HUES6 (cell line): Measurements from ENCODE around the gene RAP1GAP.

Source experiments
- H3K27ac ChIP-seq: 2 replicates; pipeline ENCODE4 v1.7.0; 2013; ENCODE audit warnings: low read depth, mild to moderate bottlenecking, low read length, inconsistent platforms
- H3K27me3 ChIP-seq: 2 replicates; pipeline ENCODE4 v1.6.1; 2013; ENCODE audit warnings: low read length; ENCODE audit not compliant: control insufficient read depth, insufficient read depth
- H3K36me3 ChIP-seq: 2 replicates; pipeline ENCODE4 v1.6.1; 2013; ENCODE audit warnings: low read length; ENCODE audit not compliant: control insufficient read depth, insufficient read depth
- H3K4me1 ChIP-seq: 2 replicates; pipeline ENCODE4 v1.6.1; 2013; ENCODE audit warnings: low read length; ENCODE audit not compliant: control insufficient read depth, insufficient read depth
- H3K4me3 ChIP-seq: 2 replicates; pipeline ENCODE4 v1.5.1; 2013; ENCODE audit warnings: low read depth, low read length
- H3K9ac ChIP-seq: one replicate; pipeline ENCODE4 v1.6.1; 2013; ENCODE audit warnings: mild to moderate bottlenecking, low read length
- H3K9me3 ChIP-seq: 2 replicates; pipeline ENCODE4 v1.6.1; 2013; ENCODE audit warnings: low read depth, low read length; ENCODE audit not compliant: control insufficient read depth, insufficient read depth

RAP1GAP gene

GRCh38 chr1:21601278-21602048, 67.7 kb downstream of the RAP1GAP start:
- no peaks in the 10 kb centered on the region for H3K9me3 ChIP-seq
- H3K9ac ChIP-seq: no peak overlapping the region
- no peak overlapping the region for H3K27ac ChIP-seq
- H3K4me1 ChIP-seq: no peaks in the 10 kb centered on the region; the same call in 1 of the 2 replicates
- no peaks in the 10 kb centered on the region for H3K27me3 ChIP-seq
- no peak overlapping the region for H3K4me3 ChIP-seq
- H3K36me3 ChIP-seq: no peaks in the 10 kb centered on the region

GRCh38 chr1:21599402-21599801, 69.8 kb downstream of the RAP1GAP start:
- Histone ChIP-seq H3K27me3 (no peaks in the 10 kb centered on the region), H3K4me3 (no peak overlapping the region), H3K27ac (no peak overlapping the region), H3K9ac (no peak overlapping the region), H3K9me3 (no peaks in the 10 kb centered on the region), H3K4me1 (no peaks in the 10 kb centered on the region), H3K36me3 (no peaks in the 10 kb centered on the region)

- H3K27me3 ChIP-seq: no peaks in the 10 kb centered on the region
- H3K9me3 ChIP-seq: no peaks in the 10 kb centered on the region
- H3K9ac ChIP-seq: no peak overlapping the region
- no peaks in the 10 kb centered on the region for H3K4me1 ChIP-seq
- H3K4me3 ChIP-seq: no peak overlapping the region
- no peaks in the 10 kb centered on the region for H3K36me3 ChIP-seq
- no peak overlapping the region for H3K27ac ChIP-seq
These were observed 70.3 kb downstream of the RAP1GAP start for GRCh38 chr1:21598904-21599303.

- no peaks in the 10 kb centered on the region for H3K4me1 ChIP-seq
- no peak overlapping the region for H3K4me3 ChIP-seq
- no peaks in the 10 kb centered on the region for H3K36me3 ChIP-seq
- no peaks in the 10 kb centered on the region for H3K9me3 ChIP-seq
- no peaks in the 10 kb centered on the region for H3K27me3 ChIP-seq
- no peak overlapping the region for H3K27ac ChIP-seq
- H3K9ac ChIP-seq: no peak overlapping the region
These were observed 70.7 kb downstream of the RAP1GAP start for GRCh38 chr1:21598417-21598816.

- no peaks in the 10 kb centered on the region for H3K27me3 ChIP-seq
- no peaks in the 10 kb centered on the region for H3K36me3 ChIP-seq
- no peak overlapping the region for H3K9ac ChIP-seq
- no peak overlapping the region for H3K27ac ChIP-seq
- H3K4me3 ChIP-seq: no peak overlapping the region
- H3K4me1 ChIP-seq: no peaks in the 10 kb centered on the region
- H3K9me3 ChIP-seq: no peaks in the 10 kb centered on the region
These were observed 71.4 kb downstream of the RAP1GAP start for GRCh38 chr1:21597753-21598152.

- H3K36me3 ChIP-seq: no peaks in the 10 kb centered on the region
- H3K27me3 ChIP-seq: no peaks in the 10 kb centered on the region
- peaks cover 3% of the 10 kb centered on the region; the same call in 1 of the 2 replicates for H3K4me1 ChIP-seq
- no peak overlapping the region for H3K27ac ChIP-seq
- H3K4me3 ChIP-seq: no peak overlapping the region
- no peaks in the 10 kb centered on the region for H3K9me3 ChIP-seq
- H3K9ac ChIP-seq: no peak overlapping the region
These were observed 72.5 kb downstream of the RAP1GAP start for GRCh38 chr1:21596628-21597027.

- Histone ChIP-seq H3K36me3 (no peaks in the 10 kb centered on the region), H3K27ac (no peak overlapping the region), H3K4me3 (no peak overlapping the region), H3K9ac (no peak overlapping the region), H3K9me3 (no peaks in the 10 kb centered on the region), H3K4me1 (peaks cover 7% of the 10 kb centered on the region), H3K27me3 (no peaks in the 10 kb centered on the region)
These were observed 73.0 kb downstream of the RAP1GAP start for GRCh38 chr1:21596174-21596573.

- Histone ChIP-seq H3K36me3 (no peaks in the 10 kb centered on the region), H3K9ac (no peak overlapping the region), H3K27me3 (no peaks in the 10 kb centered on the region), H3K4me3 (no peak overlapping the region), H3K27ac (no peak overlapping the region), H3K4me1 (peaks cover 17% of the 10 kb centered on the region), H3K9me3 (no peaks in the 10 kb centered on the region)
These were observed 73.9 kb downstream of the RAP1GAP start for GRCh38 chr1:21594935-21595897.

- H3K4me1 ChIP-seq: peaks cover 17% of the 10 kb centered on the region
- H3K27me3 ChIP-seq: no peaks in the 10 kb centered on the region
- H3K9me3 ChIP-seq: no peaks in the 10 kb centered on the region
- no peak overlapping the region for H3K9ac ChIP-seq
- no peak overlapping the region for H3K4me3 ChIP-seq
- no peak overlapping the region for H3K27ac ChIP-seq
- H3K36me3 ChIP-seq: no peaks in the 10 kb centered on the region
These were observed 74.7 kb downstream of the RAP1GAP start for GRCh38 chr1:21594501-21594900.

GRCh38 chr1:21593231-21593630, 75.9 kb downstream of the RAP1GAP start:
- no peak overlapping the region for H3K4me3 ChIP-seq
- no peaks in the 10 kb centered on the region for H3K27me3 ChIP-seq
- peaks cover 17% of the 10 kb centered on the region for H3K4me1 ChIP-seq
- H3K27ac ChIP-seq: no peak overlapping the region
- H3K9ac ChIP-seq: no peak overlapping the region
- H3K9me3 ChIP-seq: no peaks in the 10 kb centered on the region
- H3K36me3 ChIP-seq: no peaks in the 10 kb centered on the region
